ENCODE data around the gene ARHGEF12.

The ARHGEF12 gene

DNA sequence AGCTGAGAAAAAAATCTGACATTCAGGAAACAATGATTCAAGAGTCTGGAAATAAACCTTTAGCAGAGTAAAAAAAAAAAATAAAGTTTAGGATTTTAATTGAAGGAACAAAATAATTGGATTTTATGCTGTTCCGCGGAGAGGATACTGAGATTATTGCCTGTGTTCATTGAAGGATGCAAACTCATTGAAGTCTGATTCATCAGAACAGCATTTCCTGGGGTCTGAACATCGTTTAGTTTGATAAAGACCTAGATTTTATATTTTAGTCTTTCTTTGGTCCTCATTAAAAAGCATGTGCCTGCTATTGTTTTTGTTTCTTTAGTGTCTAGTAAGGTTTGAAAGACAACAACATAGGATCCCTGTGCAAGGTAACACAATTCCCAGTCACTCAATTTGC, 6.7 kb upstream of the ARHGEF12 start:
- H3K27ac ChIP-seq, result no peak overlapping the region
- TF ChIP-seq, protein P1, sequence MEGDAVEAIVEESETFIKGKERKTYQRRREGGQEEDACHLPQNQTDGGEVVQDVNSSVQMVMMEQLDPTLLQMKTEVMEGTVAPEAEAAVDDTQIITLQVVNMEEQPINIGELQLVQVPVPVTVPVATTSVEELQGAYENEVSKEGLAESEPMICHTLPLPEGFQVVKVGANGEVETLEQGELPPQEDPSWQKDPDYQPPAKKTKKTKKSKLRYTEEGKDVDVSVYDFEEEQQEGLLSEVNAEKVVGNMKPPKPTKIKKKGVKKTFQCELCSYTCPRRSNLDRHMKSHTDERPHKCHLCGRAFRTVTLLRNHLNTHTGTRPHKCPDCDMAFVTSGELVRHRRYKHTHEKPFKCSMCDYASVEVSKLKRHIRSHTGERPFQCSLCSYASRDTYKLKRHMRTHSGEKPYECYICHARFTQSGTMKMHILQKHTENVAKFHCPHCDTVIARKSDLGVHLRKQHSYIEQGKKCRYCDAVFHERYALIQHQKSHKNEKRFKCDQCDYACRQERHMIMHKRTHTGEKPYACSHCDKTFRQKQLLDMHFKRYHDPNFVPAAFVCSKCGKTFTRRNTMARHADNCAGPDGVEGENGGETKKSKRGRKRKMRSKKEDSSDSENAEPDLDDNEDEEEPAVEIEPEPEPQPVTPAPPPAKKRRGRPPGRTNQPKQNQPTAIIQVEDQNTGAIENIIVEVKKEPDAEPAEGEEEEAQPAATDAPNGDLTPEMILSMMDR (IDR thresholded peaks at IDR 0.05), result no peak
- no peak for TF ChIP-seq ZFX (IDR thresholded peaks at IDR 0.05; ENCODE audit: borderline replicate concordance)

DNA sequence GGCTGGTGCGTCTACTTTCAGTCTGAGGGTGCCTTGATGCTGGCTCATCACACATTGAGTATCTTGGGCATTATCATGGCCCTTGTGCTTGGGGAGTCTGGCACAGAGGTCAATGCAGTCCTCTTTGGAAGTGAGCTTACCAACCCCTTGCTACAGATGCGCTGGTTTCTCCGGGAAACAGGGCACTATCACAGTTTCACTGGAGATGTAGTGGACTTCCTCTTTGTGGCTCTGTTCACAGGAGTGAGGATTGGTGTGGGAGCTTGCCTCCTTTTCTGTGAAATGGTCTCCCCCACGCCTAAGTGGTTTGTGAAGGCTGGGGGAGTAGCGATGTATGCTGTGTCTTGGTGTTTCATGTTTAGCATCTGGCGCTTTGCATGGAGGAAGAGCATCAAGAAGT, 6.2 kb upstream of the ARHGEF12 start:
- TF ChIP-seq, protein P1 (IDR thresholded peaks at IDR 0.05), result no peak
- TF ChIP-seq ZFX (IDR thresholded peaks at IDR 0.05; ENCODE audit: borderline replicate concordance), result no peak
- H3K27ac ChIP-seq, result no peak overlapping the region

DNA sequence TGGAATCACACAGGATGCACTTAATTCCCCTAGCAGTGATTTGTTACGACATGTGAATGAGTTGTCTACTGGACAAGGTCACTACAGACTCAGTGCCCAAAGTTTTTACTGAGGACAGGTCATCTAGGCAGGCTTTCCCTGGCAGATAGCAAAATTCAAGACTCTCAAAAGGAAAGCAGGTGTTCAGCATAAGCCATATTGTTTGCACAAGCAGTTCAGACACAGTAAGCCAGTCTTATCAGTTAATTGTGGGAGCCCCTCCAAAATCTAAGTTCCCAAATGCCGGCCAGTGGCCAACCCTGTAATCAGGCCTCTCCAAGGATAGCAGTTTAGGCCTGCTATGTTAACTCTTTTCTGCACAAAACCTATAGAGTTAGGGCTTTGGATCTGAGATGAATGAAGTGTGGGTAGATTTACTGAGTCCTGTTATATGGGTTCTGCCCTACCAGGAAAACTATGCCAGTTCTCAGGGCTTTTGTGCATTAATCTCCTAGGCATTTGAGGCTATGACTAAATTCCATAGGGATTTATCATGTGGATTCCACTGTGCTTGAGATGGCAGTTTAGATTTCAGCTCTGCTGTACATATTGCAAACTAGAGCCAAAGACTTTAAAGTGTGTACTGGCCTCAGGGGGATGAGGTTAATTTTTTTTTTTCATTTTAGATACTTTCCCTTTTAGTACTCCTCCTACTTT, 4.8 kb upstream of the ARHGEF12 start:
- no peak overlapping the region for H3K27ac ChIP-seq
- TF ChIP-seq, protein P1 (IDR thresholded peaks at IDR 0.05), result no peak
- no peak for TF ChIP-seq ZFX (IDR thresholded peaks at IDR 0.05; ENCODE audit: borderline replicate concordance)

DNA sequence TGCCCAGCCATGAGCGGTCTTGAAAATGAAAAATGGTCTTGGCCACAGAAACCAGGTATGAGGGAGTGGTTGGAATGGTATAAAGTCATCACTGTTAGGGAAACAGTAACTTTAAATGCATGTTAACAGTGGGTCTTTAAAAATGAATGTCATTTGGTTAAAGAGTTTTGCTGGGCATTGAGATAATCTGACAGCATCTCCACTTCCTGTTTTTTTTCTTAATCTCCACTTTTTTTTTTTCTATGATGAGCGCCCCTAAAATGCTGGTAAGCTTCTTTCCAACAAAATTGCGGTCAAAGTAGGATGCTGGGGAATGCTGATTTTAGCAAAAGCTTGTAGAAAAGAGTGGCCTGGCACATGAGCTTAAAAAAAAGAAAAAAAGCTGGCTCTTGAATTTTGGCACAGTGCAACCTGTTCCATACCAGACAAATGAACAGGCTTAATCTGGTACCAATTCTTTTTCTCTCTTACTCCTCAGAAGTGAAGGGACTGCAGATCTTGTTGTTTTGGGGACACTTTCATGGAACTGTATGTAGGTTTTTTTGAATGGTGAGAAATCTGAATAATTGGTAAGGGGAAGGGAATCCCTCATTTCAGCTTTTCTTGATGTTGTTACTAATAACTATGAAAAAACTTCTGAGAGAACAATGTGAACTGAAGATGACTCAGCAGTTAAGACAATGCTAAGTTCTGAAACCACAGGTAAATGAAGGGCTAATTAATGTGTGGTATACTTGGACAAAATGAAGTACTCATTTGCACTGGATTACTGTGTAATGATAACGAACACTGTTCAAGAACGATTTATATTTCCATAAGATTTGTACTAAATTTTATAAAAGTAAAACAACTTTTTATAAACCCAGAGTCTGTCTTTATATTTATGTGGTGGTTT, 3.1 kb upstream of the ARHGEF12 start:
- TF ChIP-seq, protein P1 (IDR thresholded peaks at IDR 0.05), result no peak
- TF ChIP-seq ZFX (IDR thresholded peaks at IDR 0.05; ENCODE audit: borderline replicate concordance), result no peak
- H3K27ac ChIP-seq, result no peak overlapping the region

DNA sequence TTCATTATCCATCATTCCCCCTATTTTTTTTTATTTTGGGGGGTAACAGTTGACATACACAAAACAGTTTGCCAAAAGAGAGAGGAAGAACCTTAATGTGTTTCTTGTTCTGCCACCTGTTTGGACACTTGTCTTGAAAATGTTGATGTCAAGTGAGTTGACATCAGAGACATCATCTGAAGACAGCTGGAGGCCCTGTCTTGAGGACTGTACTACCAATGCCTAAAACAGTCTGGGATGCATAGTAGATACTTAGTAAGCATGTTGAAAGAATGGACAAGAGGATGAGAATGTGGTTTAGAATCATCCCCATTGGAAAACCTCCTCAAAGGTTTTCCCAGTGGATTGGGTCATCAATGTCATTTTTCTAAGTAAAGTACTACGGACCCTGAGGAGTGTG, 2.4 kb upstream of the ARHGEF12 start:
- TF ChIP-seq, protein P1 (IDR thresholded peaks at IDR 0.05), result no peak
- TF ChIP-seq ZFX (IDR thresholded peaks at IDR 0.05; ENCODE audit: borderline replicate concordance), result no peak
- no peak overlapping the region for H3K27ac ChIP-seq

DNA sequence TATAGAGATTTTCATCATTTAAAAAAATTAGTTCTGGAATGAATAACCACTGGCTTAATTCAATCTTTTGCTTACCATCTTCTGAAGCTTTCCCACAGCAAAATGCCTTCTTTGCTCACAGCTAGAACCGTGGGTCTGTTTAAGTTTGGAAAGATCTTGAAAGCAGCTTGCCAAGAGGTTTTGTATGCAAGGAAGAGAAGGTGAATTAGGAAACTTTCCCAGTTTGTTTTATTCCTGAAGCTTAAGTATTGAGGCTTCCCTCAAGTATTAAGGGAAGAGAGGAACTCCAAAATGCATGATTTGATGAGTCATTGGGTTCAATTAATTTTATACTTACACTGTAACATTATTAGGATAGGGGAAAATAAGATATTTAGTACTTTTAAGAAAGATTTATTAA, 1.9 kb upstream of the ARHGEF12 start:
- no peak for TF ChIP-seq ZFX (IDR thresholded peaks at IDR 0.05; ENCODE audit: borderline replicate concordance)
- TF ChIP-seq, protein P1 (IDR thresholded peaks at IDR 0.05), result no peak
- no peak overlapping the region for H3K27ac ChIP-seq

Measured in 22Rv1 (cell line).